ENCODE data around the gene PDZD4. TPM values are rescaled to one million over a fixed set of nuclear protein-coding genes. Genes with fewer than 3 reads are reported as not detected.

PDZD4 gene
- total and polyA plus RNA-seq, 10 of the 15 experiments (the other 5 are each of a cell fraction or from before 2014, with no cell fraction given) = 0.01 to 0.15 (median 0.04) TPM; not detected in 6

DNA sequence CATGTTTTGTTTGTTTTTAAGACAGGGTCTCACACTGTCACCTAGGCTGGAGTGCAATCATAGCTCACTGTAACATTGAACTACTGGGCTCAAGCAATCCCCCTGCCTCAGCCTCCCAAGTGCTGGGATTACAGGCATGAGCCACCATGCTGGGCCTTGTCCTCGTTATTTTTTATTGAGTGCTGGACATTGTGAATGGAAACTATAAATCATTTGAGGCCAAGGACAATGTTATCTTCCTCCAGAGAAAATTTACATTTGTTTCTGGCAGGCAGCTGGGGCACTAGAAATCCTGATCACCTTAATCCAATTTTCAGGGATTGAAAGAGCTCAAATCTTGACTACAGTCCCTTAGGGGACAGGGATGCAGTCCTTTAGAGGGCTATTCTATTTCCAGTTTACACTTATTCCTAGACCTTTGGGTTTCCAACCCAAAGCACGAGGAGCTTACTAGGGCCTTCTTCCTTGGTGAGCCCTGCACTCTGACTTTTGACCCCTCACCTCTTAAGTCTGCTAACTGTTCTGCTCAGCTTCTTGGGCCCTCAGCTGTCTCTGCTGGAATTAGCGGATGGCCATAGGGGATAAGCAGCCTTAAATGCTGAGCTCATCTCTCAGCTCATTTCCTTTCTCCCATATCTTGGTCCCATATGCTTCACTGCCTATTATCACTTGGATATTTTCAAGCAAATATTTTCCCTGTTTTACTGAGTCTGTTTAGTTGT is 23.0 kb upstream of the PDZD4 start (continued):
- no peak for TF ChIP-seq MXI1 (IDR thresholded peaks at IDR 0.05; ENCODE audit: low read depth, low read length)
- no peak for TF ChIP-seq IKZF1 (conservative IDR thresholded peaks at IDR 0.05)
- TF ChIP-seq POLR2AphosphoS2 (IDR thresholded peaks at IDR 0.05; ENCODE audit: low read depth, low read length) = no peak

DNA sequence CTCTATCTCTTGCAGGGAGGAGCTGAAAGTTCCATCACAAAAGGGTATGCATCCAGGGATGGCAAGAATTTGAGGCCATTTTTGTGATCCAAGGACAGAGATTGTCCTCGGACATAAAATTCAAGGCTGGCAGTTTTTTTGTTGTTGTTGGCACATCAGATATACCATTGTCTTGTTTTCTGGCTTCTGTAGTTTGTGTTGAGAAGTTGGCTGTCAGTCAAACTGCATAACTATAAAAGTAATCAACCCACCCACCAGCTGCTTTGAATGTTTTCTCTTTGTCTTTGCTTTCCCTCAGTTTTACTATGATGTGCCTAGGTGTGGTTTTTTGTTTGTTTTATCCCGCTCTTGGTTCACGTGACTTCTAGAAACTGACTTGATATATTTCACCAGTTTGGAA is 21.6 kb upstream of the PDZD4 start:
- POLR2A ChIA-PET = no interaction called here
- H3K9ac ChIP-seq (ENCODE audit: control insufficient read depth, insufficient read depth, low read length) = no peak overlapping the region
- H3K9me3 ChIP-seq (replicated peaks; ENCODE audit: control insufficient read depth, insufficient read depth, low read length) = no peaks in the 10 kb centered on the region
- WGBS (ENCODE audit: insufficient coverage, insufficient replicate concordance, low lambda C conversion rate, missing lambda C conversion rate) = 36% methylated on average over 3 of the region's 3 CpGs
- intact Hi-C loops (cut with micrococcal nuclease; ENCODE audit: unreplicated experiment) (no loop called here), in situ Hi-C loops (cut with MboI) (no loop called here)
- no peaks in the 10 kb centered on the region for H3K36me3 ChIP-seq (ENCODE audit: control insufficient read depth in 2 of 2, insufficient read depth in 2 of 2, low read length in 1 of 2)
- H2AFZ ChIP-seq (ENCODE audit: control insufficient read depth, low read depth, low read length) = no peak overlapping the region
- H3K79me2 ChIP-seq (ENCODE audit: control insufficient read depth, insufficient read depth, low read length) = no peaks in the 10 kb centered on the region
- ATAC-seq = no peak
- CTCF ChIA-PET = interaction anchor here (0.9 kb wide), 1 partner anchor 95 kb away, joined by 3 read pairs; no protein-coding TSS in a partner anchor
- no peak overlapping the region for H3K4me2 ChIP-seq (ENCODE audit: control insufficient read depth, insufficient read depth)
- H4K20me1 ChIP-seq (ENCODE audit: control insufficient read depth, insufficient read depth) = no peaks in the 10 kb centered on the region
- H3K27me3 ChIP-seq (replicated peaks in 1 of 2; ENCODE audit: control insufficient read depth in 2 of 2, insufficient read depth in 2 of 2, low read length in 1 of 2) = peaks cover 0 to 2% of the 10 kb centered on the region in 2 experiments; a peak in 2 of 4 replicates
- no peak overlapping the region for H3K27ac ChIP-seq (ENCODE audit: control insufficient read depth, insufficient read depth)
- SMC1A ChIA-PET (ENCODE audit: uncharacterized antibody, unreplicated experiment) = no interaction called here
- no peak for DNase-seq (ENCODE audit: low read depth, low spot score)
- H3K4me3 ChIP-seq = no peak overlapping the region
- H3K4me1 ChIP-seq (ENCODE audit: control insufficient read depth, insufficient read depth, low read length) = no peaks in the 10 kb centered on the region
- FAIRE-seq = no peak
- BruUV-seq (replicated peaks) = no TSS peak
- RAD21 ChIA-PET (ENCODE audit: unreplicated experiment) = no interaction called here
- TF ChIP-seq, protein P1, sequence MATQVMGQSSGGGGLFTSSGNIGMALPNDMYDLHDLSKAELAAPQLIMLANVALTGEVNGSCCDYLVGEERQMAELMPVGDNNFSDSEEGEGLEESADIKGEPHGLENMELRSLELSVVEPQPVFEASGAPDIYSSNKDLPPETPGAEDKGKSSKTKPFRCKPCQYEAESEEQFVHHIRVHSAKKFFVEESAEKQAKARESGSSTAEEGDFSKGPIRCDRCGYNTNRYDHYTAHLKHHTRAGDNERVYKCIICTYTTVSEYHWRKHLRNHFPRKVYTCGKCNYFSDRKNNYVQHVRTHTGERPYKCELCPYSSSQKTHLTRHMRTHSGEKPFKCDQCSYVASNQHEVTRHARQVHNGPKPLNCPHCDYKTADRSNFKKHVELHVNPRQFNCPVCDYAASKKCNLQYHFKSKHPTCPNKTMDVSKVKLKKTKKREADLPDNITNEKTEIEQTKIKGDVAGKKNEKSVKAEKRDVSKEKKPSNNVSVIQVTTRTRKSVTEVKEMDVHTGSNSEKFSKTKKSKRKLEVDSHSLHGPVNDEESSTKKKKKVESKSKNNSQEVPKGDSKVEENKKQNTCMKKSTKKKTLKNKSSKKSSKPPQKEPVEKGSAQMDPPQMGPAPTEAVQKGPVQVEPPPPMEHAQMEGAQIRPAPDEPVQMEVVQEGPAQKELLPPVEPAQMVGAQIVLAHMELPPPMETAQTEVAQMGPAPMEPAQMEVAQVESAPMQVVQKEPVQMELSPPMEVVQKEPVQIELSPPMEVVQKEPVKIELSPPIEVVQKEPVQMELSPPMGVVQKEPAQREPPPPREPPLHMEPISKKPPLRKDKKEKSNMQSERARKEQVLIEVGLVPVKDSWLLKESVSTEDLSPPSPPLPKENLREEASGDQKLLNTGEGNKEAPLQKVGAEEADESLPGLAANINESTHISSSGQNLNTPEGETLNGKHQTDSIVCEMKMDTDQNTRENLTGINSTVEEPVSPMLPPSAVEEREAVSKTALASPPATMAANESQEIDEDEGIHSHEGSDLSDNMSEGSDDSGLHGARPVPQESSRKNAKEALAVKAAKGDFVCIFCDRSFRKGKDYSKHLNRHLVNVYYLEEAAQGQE (IDR thresholded peaks at IDR 0.05; ENCODE audit: low read depth, low read length) = no peak
- TF ChIP-seq EED (IDR thresholded peaks at IDR 0.05; ENCODE audit: low read depth) (no peak), SUPT20H (IDR thresholded peaks at IDR 0.05; ENCODE audit: borderline replicate concordance, control insufficient read depth, low read depth, low read length) (no peak), IKZF1 (conservative IDR thresholded peaks at IDR 0.05) (no peak), CHD4 (IDR thresholded peaks at IDR 0.05) (no peak), STAT3 (IDR thresholded peaks at IDR 0.05; ENCODE audit: low read depth, low read length) (no peak), KLF5 (IDR thresholded peaks at IDR 0.05; ENCODE audit: partially characterized antibody) (no peak), NFYB (IDR thresholded peaks at IDR 0.05; ENCODE audit: insufficient read depth, low read depth, low read length) (no peak), SIX5 (IDR thresholded peaks at IDR 0.05; ENCODE audit: low read depth, low read length, severe bottlenecking) (no peak), BCL11A (IDR thresholded peaks at IDR 0.05; ENCODE audit: low read depth, low read length) (no peak)
- TF ChIP-seq, protein P2, sequence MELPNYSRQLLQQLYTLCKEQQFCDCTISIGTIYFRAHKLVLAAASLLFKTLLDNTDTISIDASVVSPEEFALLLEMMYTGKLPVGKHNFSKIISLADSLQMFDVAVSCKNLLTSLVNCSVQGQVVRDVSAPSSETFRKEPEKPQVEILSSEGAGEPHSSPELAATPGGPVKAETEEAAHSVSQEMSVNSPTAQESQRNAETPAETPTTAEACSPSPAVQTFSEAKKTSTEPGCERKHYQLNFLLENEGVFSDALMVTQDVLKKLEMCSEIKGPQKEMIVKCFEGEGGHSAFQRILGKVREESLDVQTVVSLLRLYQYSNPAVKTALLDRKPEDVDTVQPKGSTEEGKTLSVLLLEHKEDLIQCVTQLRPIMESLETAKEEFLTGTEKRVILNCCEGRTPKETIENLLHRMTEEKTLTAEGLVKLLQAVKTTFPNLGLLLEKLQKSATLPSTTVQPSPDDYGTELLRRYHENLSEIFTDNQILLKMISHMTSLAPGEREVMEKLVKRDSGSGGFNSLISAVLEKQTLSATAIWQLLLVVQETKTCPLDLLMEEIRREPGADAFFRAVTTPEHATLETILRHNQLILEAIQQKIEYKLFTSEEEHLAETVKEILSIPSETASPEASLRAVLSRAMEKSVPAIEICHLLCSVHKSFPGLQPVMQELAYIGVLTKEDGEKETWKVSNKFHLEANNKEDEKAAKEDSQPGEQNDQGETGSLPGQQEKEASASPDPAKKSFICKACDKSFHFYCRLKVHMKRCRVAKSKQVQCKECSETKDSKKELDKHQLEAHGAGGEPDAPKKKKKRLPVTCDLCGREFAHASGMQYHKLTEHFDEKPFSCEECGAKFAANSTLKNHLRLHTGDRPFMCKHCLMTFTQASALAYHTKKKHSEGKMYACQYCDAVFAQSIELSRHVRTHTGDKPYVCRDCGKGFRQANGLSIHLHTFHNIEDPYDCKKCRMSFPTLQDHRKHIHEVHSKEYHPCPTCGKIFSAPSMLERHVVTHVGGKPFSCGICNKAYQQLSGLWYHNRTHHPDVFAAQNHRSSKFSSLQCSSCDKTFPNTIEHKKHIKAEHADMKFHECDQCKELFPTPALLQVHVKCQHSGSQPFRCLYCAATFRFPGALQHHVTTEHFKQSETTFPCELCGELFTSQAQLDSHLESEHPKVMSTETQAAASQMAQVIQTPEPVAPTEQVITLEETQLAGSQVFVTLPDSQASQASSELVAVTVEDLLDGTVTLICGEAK (IDR thresholded peaks at IDR 0.05; ENCODE audit: borderline replicate concordance) = no peak
- TF ChIP-seq, protein P3, sequence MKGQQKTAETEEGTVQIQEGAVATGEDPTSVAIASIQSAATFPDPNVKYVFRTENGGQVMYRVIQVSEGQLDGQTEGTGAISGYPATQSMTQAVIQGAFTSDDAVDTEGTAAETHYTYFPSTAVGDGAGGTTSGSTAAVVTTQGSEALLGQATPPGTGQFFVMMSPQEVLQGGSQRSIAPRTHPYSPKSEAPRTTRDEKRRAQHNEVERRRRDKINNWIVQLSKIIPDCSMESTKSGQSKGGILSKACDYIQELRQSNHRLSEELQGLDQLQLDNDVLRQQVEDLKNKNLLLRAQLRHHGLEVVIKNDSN (IDR thresholded peaks at IDR 0.05; ENCODE audit: borderline replicate concordance, extremely low read length, insufficient read depth, low read depth, low read length) = no peak

All from GM12878 (cell line).